Gastrocnemius medialis (tissue), 4 donors: ENCODE data around the gene PLA2G4D. TPM values are rescaled to one million over a fixed set of nuclear protein-coding genes. Genes with fewer than 3 reads are reported as not detected.

Source experiments
- ATAC-seq, 2 donors: fragments of 150-250 bp; one replicate each; pipeline ENCODE4 v1.9.1; 2016
- DNase-seq, 2 donors: peaks; one replicate each; pipeline ENCODE4 v3.0.0-alpha.2; 2019
- H3K27ac ChIP-seq, 4 donors: fragments of 200-600 bp; sonication (generic); 1 replicate in 1 of 4; 2 replicates in 3 of 4; pipeline ENCODE4 v1.5.1; 2016 to 2018; ENCODE audit warnings: mild to moderate bottlenecking in 2 of 4, moderate library complexity in 1 of 4
- H3K27me3 ChIP-seq, 3 donors: fragments of 200-600 bp; sonication (generic) in 2 of 3; 1 replicate in 1 of 3; 2 replicates in 2 of 3; pipeline versions ENCODE4 v1.5.1 to v1.6.0; 2016 to 2019; ENCODE audit warnings: mild to moderate bottlenecking in 1 of 3, moderate library complexity in 1 of 3
- H3K36me3 ChIP-seq, 2 donors: fragments of 200-600 bp; sonication (generic) in 1 of 2; one replicate each; pipeline ENCODE4 v1.5.1; 2017 to 2018
- H3K4me1 ChIP-seq, 2 donors: fragments of 200-600 bp; sonication (generic) in 1 of 2; one replicate each; pipeline ENCODE4 v1.5.1; 2016 to 2017; ENCODE audit warnings: mild to moderate bottlenecking in 2 of 2
- H3K4me3 ChIP-seq, 4 donors: fragments of 200-600 bp; sonication (generic) in 3 of 4; 1 replicate in 1 of 4; 2 replicates in 3 of 4; pipeline ENCODE4 v1.5.1; 2016 to 2019; ENCODE audit warnings: mild to moderate bottlenecking in 2 of 4
- H3K9me3 ChIP-seq, 3 donors: fragments of 200-600 bp; sonication (generic) in 2 of 3; 1 replicate in 1 of 3; 2 replicates in 2 of 3; pipeline ENCODE4 v1.5.1; 2016 to 2019
- POLR2A ChIP-seq, 2 donors: fragments of 450-650 bp; IDR thresholded peaks; one replicate each; pipeline ENCODE4 v1.6.1; 2017; ENCODE audit warnings: antibody characterized with exemption in 2 of 2, mild to moderate bottlenecking in 2 of 2, moderate library complexity in 2 of 2
- in situ Hi-C, 4 donors: fragments of 200-750 bp; cut with MboI; loops; one replicate each; pipeline versions ENCODE4 v1.15.0 to v1.8.0; 2017; ENCODE audit warnings: low sequenced_read_pairs in 4 of 4
- intact Hi-C: fragments of 100-400 bp; cut with DNase I; formaldehyde crosslinking; loops from one replicate; pipeline ENCODE4 v1.15.1; 2023; ENCODE audit warnings: low total_unique reads
- total RNA-seq, 4 donors: library from RNA; depleted of rRNA; stranded (reverse); fragments of >200 nt; gene quantifications; one replicate each; pipeline versions ENCODE4 v1.1.0 to v1.2.3, GENCODE V29; 2016
- TF ChIP-seq, protein P1 (sequence below), 5 experiments: fragments of 450-650 bp in 3 of 5; fragments of 200-600 bp in 2 of 5; sonication (generic) in 2 of 5; IDR thresholded peaks in 4 of 5; conservative IDR thresholded peaks in 1 of 5; 1 replicate in 4 of 5; 2 replicates in 1 of 5; pipeline ENCODE4 v1.5.1; 2016 to 2019; ENCODE audit warnings: antibody characterized with exemption in 5 of 5, mild to moderate bottlenecking in 3 of 5, moderate library complexity in 3 of 5

PLA2G4D gene
- total RNA-seq, 4 donors from 2014 or later = 0.10 TPM; not detected in 3

DNA sequence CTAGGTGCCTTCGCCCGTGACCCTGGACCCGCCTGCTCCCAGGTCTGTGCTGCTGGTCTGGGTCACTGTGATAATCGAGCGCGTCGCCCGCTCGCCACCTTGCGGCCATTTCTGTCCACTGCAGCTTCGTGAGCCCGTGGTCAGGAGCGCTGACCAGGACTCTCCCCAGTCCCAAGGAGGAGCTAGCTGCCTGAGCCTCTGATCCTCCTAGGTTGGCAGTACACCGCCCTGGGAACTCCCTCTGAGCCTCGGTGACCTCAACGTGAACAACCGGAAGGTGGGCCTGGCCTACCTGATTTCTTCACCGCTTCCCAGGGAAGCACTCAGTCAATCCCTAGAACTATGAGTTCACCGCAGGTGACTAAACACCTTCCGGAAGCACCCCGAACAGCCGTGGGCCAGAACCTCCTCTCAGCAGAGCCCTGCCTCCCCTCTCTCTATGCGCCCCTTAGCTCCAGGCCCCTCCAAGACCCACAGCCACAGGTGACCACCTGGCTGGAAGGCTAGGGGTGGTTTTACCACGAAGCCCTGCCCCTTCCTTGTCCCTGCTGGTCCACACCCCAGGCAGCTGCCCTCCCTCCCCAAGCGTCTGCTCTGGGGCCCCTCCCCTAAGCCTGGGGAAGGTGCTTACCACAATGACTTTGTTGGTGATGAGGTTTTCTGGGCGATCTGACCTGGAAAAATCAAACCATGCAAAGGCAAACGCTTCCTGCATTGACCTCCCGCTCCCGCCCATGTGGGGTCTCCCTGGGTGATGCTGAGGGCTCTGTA, 9.7 kb downstream of the PLA2G4D start:
- peak; percentile 84 to 95 for ATAC-seq
- Histone ChIP-seq H3K9me3 (no peaks in the 10 kb centered on the region), H3K36me3 (no peaks in the 10 kb centered on the region), H3K27ac (no peak overlapping the region), H3K27me3 (no peaks in the 10 kb centered on the region), H3K4me3 (no peak overlapping the region), H3K4me1 (peaks cover 0 to 6% of the 10 kb centered on the region in 2 donors)
- peak; percentile 26 to 40 for DNase-seq
- intact Hi-C loops = loop anchor here (1.0 to 5.0 kb wide), 3 partner anchors 18 to 95 kb away; no protein-coding TSS in a partner anchor
- in situ Hi-C loops = no loop called here
- TF ChIP-seq, protein P1, sequence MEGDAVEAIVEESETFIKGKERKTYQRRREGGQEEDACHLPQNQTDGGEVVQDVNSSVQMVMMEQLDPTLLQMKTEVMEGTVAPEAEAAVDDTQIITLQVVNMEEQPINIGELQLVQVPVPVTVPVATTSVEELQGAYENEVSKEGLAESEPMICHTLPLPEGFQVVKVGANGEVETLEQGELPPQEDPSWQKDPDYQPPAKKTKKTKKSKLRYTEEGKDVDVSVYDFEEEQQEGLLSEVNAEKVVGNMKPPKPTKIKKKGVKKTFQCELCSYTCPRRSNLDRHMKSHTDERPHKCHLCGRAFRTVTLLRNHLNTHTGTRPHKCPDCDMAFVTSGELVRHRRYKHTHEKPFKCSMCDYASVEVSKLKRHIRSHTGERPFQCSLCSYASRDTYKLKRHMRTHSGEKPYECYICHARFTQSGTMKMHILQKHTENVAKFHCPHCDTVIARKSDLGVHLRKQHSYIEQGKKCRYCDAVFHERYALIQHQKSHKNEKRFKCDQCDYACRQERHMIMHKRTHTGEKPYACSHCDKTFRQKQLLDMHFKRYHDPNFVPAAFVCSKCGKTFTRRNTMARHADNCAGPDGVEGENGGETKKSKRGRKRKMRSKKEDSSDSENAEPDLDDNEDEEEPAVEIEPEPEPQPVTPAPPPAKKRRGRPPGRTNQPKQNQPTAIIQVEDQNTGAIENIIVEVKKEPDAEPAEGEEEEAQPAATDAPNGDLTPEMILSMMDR (IDR thresholded peaks at IDR 0.05 in 4 of 5, conservative IDR thresholded peaks at IDR 0.05 in 1 of 5) = peak; percentile 61 to 96 (median 90)
- no peak for TF ChIP-seq POLR2A (IDR thresholded peaks at IDR 0.05)

DNA sequence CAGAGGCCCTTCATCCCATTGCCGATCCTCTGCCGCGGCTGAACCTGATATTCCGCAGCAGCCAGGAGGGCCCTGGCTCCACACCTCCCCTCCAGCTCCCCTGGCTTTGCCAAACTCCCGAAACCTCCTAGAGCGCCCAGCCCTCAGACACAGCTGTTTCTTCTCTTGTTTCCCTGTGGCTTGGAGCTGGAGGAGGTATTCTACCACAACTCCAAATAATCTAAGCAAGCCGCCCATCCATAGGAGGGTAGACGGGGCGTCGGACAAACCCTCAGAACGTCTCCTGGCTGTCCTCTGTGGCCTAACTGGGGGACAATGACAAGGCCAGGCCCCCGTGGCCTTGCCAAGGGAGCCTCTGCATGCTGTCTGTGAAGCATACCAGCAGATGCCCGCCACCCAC, 10.4 kb downstream of the PLA2G4D start:
- in situ Hi-C loops = no loop called here
- Histone ChIP-seq H3K4me3 (no peak overlapping the region), H3K27me3 (no peaks in the 10 kb centered on the region), H3K4me1 (peaks cover 0 to 6% of the 10 kb centered on the region in 2 donors), H3K36me3 (no peaks in the 10 kb centered on the region), H3K9me3 (no peaks in the 10 kb centered on the region), H3K27ac (no peak overlapping the region)
- intact Hi-C loops = loop anchor here (1.0 kb wide), 2 partner anchors 18 to 95 kb away; no protein-coding TSS in a partner anchor
- TF ChIP-seq, protein P1 (IDR thresholded peaks at IDR 0.05 in 4 of 5, conservative IDR thresholded peaks at IDR 0.05 in 1 of 5) = no peak
- DNase-seq = no peak
- no peak for ATAC-seq

DNA sequence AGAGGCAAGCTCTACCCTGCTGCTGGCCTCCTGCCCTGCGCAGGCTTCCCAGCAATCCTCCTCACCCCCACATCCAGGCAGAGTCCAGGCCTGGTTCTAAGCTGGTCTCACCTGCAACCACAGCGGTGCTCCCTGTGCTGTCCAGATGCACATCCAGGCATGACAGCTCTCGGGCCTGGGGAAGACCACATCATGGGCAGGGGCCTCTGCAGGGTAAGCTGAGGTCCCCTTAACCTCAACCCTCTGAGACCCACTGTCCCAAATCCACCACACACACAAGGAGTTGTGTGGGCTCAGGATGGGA, 10.8 kb downstream of the PLA2G4D start:
- intact Hi-C loops (no loop called here), in situ Hi-C loops (no loop called here)
- peaks cover 0 to 6% of the 10 kb centered on the region in 2 donors for H3K4me1 ChIP-seq
- H3K36me3 ChIP-seq = no peaks in the 10 kb centered on the region
- TF ChIP-seq POLR2A (IDR thresholded peaks at IDR 0.05) = no peak
- TF ChIP-seq, protein P1 (IDR thresholded peaks at IDR 0.05 in 4 of 5, conservative IDR thresholded peaks at IDR 0.05 in 1 of 5) = no peak
- DNase-seq (no peak), ATAC-seq (no peak)
- no peaks in the 10 kb centered on the region for H3K27me3 ChIP-seq
- no peak overlapping the region for H3K4me3 ChIP-seq
- H3K27ac ChIP-seq = no peak overlapping the region
- no peaks in the 10 kb centered on the region for H3K9me3 ChIP-seq

DNA sequence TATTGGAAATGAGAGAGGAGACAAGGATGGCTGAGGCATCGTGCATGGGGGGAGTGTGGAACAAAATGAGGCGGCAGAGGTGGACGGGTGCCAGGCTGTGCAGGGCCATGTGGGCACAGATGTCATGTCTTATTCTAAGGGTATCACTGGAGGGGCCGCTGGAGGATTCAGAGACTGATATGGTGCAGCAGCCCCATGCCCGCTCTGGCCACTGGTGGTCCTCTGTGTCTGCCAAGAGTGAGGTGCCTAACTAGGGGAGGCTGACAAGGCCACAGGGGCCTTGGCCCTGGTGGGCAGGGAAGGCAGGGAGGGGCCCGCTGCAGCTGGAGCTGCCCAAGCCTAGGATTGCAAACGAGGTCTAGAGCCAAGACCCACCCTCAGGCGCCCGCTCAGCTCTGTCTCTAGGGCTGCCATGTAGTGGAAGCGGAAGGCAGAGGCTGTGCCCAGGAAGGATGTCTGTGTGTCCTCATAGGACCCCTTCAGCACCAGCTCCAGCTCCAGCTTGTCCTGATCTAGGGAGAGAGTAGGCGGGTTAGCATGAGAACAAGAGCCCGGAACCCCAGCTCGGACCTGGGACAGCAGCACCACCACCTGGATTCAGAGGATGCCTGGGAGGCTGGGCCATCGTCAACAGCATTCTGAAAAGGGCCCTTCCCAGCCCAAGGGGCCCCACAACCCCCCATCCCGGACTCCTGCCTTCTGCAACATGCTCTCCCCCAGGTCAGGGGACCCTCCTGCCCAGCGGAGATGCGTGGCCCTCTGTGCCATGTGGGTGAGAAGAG, 11.3 kb downstream of the PLA2G4D start:
- H3K4me3 ChIP-seq = no peak overlapping the region
- intact Hi-C loops = no loop called here

More for the DNA sequence above, 11.3 kb downstream of the PLA2G4D start:
- Histone ChIP-seq H3K27ac (no peak overlapping the region), H3K36me3 (no peaks in the 10 kb centered on the region), H3K9me3 (no peaks in the 10 kb centered on the region), H3K27me3 (no peaks in the 10 kb centered on the region), H3K4me1 (peaks cover 0 to 6% of the 10 kb centered on the region in 2 donors)
- in situ Hi-C loops = no loop called here
- no peak for DNase-seq
- no peak for TF ChIP-seq POLR2A (IDR thresholded peaks at IDR 0.05)
- TF ChIP-seq, protein P1 (IDR thresholded peaks at IDR 0.05 in 4 of 5, conservative IDR thresholded peaks at IDR 0.05 in 1 of 5) = no peak
- ATAC-seq = no peak
